Vein endothelial cell (primary cell): ENCODE data around the gene UBA5. TPM values are rescaled to one million over a fixed set of nuclear protein-coding genes. Genes with fewer than 3 reads are reported as not detected.

ENCODE experiments used
- total RNA-seq: library from RNA; depleted of rRNA; stranded (reverse); fragments of >200 nt; gene quantifications from 2 replicates; pipeline ENCODE4 v1.2.3, GENCODE V29; 2012

Gene UBA5
- 24.0 and 26.8 TPM in 2 replicates for total RNA-seq

GRCh38 chr3:132660052-132660810 lies at the start of gene UBA5:
TSS of gene UBA5 (plus strand) at chr3:132660329. CDS start at chr3:132660538, 209 bp downstream.

DNA sequence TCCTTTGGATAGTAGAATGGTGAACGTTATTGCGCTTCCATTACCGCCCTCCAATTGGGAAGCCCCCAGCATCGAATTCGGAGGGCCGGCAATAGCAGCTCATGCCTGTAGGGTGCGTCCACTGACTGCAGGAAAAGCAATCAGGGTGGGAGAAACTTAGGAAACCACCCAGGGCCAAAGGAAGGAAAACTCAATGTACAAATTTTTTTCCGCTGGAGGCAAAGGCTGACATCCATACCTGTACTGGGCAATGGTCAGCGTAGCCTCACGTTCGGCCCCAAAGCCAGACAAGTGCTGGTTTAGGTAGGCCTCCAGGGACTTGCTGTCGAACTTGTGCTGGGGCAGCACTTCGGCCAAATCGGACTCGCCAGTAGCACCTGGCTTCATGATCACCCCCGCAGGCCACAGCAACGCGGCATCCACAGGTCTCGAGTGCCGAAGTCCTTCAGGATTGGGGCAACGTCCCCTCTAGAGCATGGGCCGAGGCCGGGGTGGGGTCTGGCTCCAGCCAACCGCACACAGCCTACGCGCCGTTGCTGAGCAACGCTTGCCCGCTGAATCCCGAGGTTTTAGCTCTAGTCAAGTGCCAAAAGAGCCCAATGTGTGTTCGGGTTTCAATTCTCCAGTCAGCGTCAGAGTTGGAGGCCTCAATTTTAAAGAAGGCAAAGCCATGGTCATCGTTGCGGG lies 621 bp upstream of the UBA5 start, which contains the start of gene ACAD11:
TSS of gene ACAD11 (minus strand) at position 445 of the 687 bp plus-strand sequence. CDS start at position 387, 58 bp downstream.

GRCh38 chr3:132722165-132723023 lies 62.3 kb downstream of the UBA5 start, which contains the start of gene NPHP3:
TSS of gene NPHP3 (minus strand) at chr3:132722409. CDS start at chr3:132722355, 54 bp downstream.

Other genes with a start within 250 kb of the UBA5 start
- gene DNAJC13, start 242.8 kb upstream of the UBA5 start, total RNA-seq, result 66.6 and 93.6 TPM in 2 replicates
- gene ACKR4, start 63.1 kb upstream of the UBA5 start, total RNA-seq, result 1.7 and 2.9 TPM in 2 replicates
- gene ACAD11, start 520 bp upstream of the UBA5 start, total RNA-seq, result 18.5 and 18.9 TPM in 2 replicates
- 33.3 and 36.3 TPM in 2 replicates for gene NPHP3, start 62.1 kb downstream of the UBA5 start, total RNA-seq